Measurements from ENCODE around the gene DNAL1. TPM values are rescaled to one million over a fixed set of nuclear protein-coding genes. Genes with fewer than 3 reads are reported as not detected.

The DNAL1 gene
- total RNA-seq, 1 experiment from 2014 or later, result 14.3 TPM

- TF ChIP-seq ZMAT4 (CRISPR knock-in tag; IDR thresholded peaks at IDR 0.05) (no peak), SMAD4 (CRISPR knock-in tag; IDR thresholded peaks at IDR 0.05) (no peak), ZNF512 (CRISPR knock-in tag; IDR thresholded peaks at IDR 0.05; ENCODE audit: borderline replicate concordance) (no peak), USF1 (CRISPR knock-in tag; IDR thresholded peaks at IDR 0.05) (no peak), HMGXB4 (CRISPR knock-in tag; IDR thresholded peaks at IDR 0.05) (no peak)
Measured at GRCh38 chr14:73602994-73603393, 41.8 kb upstream of the DNAL1 start (continued).

GRCh38 chr14:73606271-73606670 lies 38.5 kb upstream of the DNAL1 start:
- CTCF ChIA-PET, result no interaction called here
- H3K27me3 Mint-ChIP-seq (ENCODE audit: low read depth), result peaks cover 3% of the 10 kb centered on the region
- no peak for TF ChIP-seq HMGXB4 (CRISPR knock-in tag; IDR thresholded peaks at IDR 0.05)
- TF ChIP-seq ZNF512 (CRISPR knock-in tag; IDR thresholded peaks at IDR 0.05; ENCODE audit: borderline replicate concordance), result no peak

GRCh38 chr14:73607241-73607640 lies 37.5 kb upstream of the DNAL1 start:
- Mint-ChIP-seq H3K27ac (no peak overlapping the region), H3K27me3 (ENCODE audit: low read depth) (peaks cover 11% of the 10 kb centered on the region), H3K4me3 (no peak overlapping the region), H3K36me3 (peaks cover 27% of the 10 kb centered on the region), H3K4me1 (no peaks in the 10 kb centered on the region), H3K9me3 (peaks cover 25% of the 10 kb centered on the region)
- no peak for DNase-seq (ENCODE audit: low spot score)
- ATAC-seq, result no peak
- ChIA-PET POLR2A (no interaction called here), CTCF (no interaction called here)
- TF ChIP-seq ZNF396 (CRISPR knock-in tag; IDR thresholded peaks at IDR 0.05; ENCODE audit: borderline replicate concordance), result no peak
- TF ChIP-seq TCF7 (CRISPR knock-in tag; IDR thresholded peaks at IDR 0.05; ENCODE audit: low read depth), result no peak
- no peak for TF ChIP-seq FOXP1 (CRISPR knock-in tag; IDR thresholded peaks at IDR 0.05; ENCODE audit: borderline replicate concordance)
- no peak for TF ChIP-seq PRRX2 (CRISPR knock-in tag; IDR thresholded peaks at IDR 0.05)
- no peak for TF ChIP-seq ZNF416 (CRISPR knock-in tag; IDR thresholded peaks at IDR 0.05)
- TF ChIP-seq HMGA2 (CRISPR knock-in tag; IDR thresholded peaks at IDR 0.05), result no peak

More at GRCh38 chr14:73606271-73606670, 38.5 kb upstream of the DNAL1 start:
- H3K27ac Mint-ChIP-seq, result no peak overlapping the region
- DNase-seq (ENCODE audit: low spot score) (no peak), ATAC-seq (no peak)
- no peak overlapping the region for H3K4me3 Mint-ChIP-seq
- H3K36me3 Mint-ChIP-seq, result peaks cover 27% of the 10 kb centered on the region
- POLR2A ChIA-PET, result no interaction called here
- no peaks in the 10 kb centered on the region for H3K4me1 Mint-ChIP-seq
- peaks cover 25% of the 10 kb centered on the region for H3K9me3 Mint-ChIP-seq

- no peaks in the 10 kb centered on the region for H3K4me1 Mint-ChIP-seq
- no peak overlapping the region for H3K27ac Mint-ChIP-seq
- H3K27me3 Mint-ChIP-seq (ENCODE audit: low read depth), result peaks cover 37% of the 10 kb centered on the region
- peaks cover 16% of the 10 kb centered on the region for H3K9me3 Mint-ChIP-seq
- H3K4me3 Mint-ChIP-seq, result no peak overlapping the region
- DNase-seq (ENCODE audit: low spot score) (peak; percentile 16), ATAC-seq (no peak)
- peak; percentile 58 for TF ChIP-seq USF2 (CRISPR knock-in tag; IDR thresholded peaks at IDR 0.05)
- TF ChIP-seq NR2C2 (CRISPR knock-in tag; IDR thresholded peaks at IDR 0.05), result no peak
- no peak for TF ChIP-seq ZNF263 (CRISPR knock-in tag; IDR thresholded peaks at IDR 0.05; ENCODE audit: low read depth)
- ChIA-PET POLR2A (no interaction called here), CTCF (no interaction called here)
- H3K36me3 Mint-ChIP-seq, result peaks cover 18% of the 10 kb centered on the region
Measured at GRCh38 chr14:73610687-73611086, 34.1 kb upstream of the DNAL1 start.
